Upper lobe of right lung (tissue), 1 donor: ENCODE results near the gene PRR5L. TPM values are rescaled to one million over a fixed set of nuclear protein-coding genes. Genes with fewer than 3 reads are reported as not detected.

ENCODE experiments used
- ATAC-seq: fragments of 200-7000 bp; cut with Tn5 transposase; one replicate; pipeline ENCODE4 v1.9.1; 2020; ENCODE audit warnings: mild to moderate bottlenecking, moderate library complexity
- DNase-seq: peaks from one replicate; pipeline ENCODE4 v3.0.0-alpha.2; 2020
- H3K27ac ChIP-seq: fragments of 200-600 bp; one replicate; pipeline ENCODE4 v1.8.0; 2022
- H3K27me3 ChIP-seq: fragments of 200-600 bp; one replicate; pipeline ENCODE4 v1.8.0; 2022; ENCODE audit warnings: mild to moderate bottlenecking
- H3K36me3 ChIP-seq: fragments of 200-600 bp; one replicate; pipeline ENCODE4 v1.8.0; 2022
- H3K4me1 ChIP-seq: fragments of 200-600 bp; one replicate; pipeline ENCODE4 v1.8.0; 2022
- H3K4me3 ChIP-seq: fragments of 200-600 bp; one replicate; pipeline ENCODE4 v1.8.0; 2022; ENCODE audit warnings: mild to moderate bottlenecking
- H3K9me3 ChIP-seq: fragments of 200-600 bp; one replicate; pipeline ENCODE4 v1.8.0; 2022
- CTCF ChIP-seq: fragments of 200-600 bp; IDR thresholded peaks from one replicate; pipeline ENCODE4 v1.8.0; 2022; ENCODE audit warnings: antibody characterized with exemption
- intact Hi-C: fragments of 100-400 bp; cut with DNase I; formaldehyde crosslinking; loops from one replicate; pipeline ENCODE4 v1.11.0; 2022
- total RNA-seq: library from RNA; stranded (reverse); fragmentation: NEBNext Ultra II Directional; extraction: Animal tissue kit (Norgen Biotek cat#: 25700); gene quantifications from one replicate; pipeline ENCODE4 v1.2.1, GENCODE V29; 2021
- donor health status: DM: no; HTN: yes; CAD: no; lungs with severe emphysema.

The PRR5L gene
- total RNA-seq, 1 donor from 2014 or later = 24.5 TPM

GRCh38 chr11:36467916-36468315, 171.8 kb downstream of the PRR5L start:
- Histone ChIP-seq H3K27ac (no peak overlapping the region), H3K9me3 (no peaks in the 10 kb centered on the region), H3K4me3 (no peak overlapping the region), H3K27me3 (no peaks in the 10 kb centered on the region), H3K36me3 (peaks cover 4% of the 10 kb centered on the region), H3K4me1 (peaks cover 6% of the 10 kb centered on the region)
- intact Hi-C loops = no loop called here
- no peak for TF ChIP-seq CTCF
- ATAC-seq (no peak), DNase-seq (no peak)

DNA sequence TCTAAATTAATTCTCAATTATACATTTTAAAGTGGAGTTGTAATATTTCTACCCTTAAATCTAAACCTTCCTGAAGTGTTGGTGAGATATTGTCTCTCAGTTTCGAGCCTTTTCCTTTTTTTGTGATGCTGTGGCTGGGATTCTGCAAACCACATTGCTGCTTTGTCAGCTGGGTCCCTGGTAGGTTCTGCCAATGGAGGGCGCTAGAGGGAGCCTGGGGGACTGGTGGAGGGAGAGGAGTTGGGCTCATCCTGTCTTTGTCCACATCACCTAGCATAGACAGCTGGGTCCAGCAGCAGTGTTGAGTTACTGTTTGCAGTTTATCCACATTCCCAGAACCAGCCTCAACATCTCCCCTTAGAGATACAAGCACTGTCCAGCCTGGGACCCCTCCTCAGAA, 173.0 kb downstream of the PRR5L start:
- no peak for DNase-seq
- H3K36me3 ChIP-seq = no peaks in the 10 kb centered on the region
- H3K9me3 ChIP-seq = no peaks in the 10 kb centered on the region
- ATAC-seq = no peak
- TF ChIP-seq CTCF = peak; percentile 9
- H3K4me3 ChIP-seq = no peak overlapping the region
- no peak overlapping the region for H3K27ac ChIP-seq
- intact Hi-C loops = no loop called here
- no peaks in the 10 kb centered on the region for H3K27me3 ChIP-seq
- peaks cover 6% of the 10 kb centered on the region for H3K4me1 ChIP-seq

DNA sequence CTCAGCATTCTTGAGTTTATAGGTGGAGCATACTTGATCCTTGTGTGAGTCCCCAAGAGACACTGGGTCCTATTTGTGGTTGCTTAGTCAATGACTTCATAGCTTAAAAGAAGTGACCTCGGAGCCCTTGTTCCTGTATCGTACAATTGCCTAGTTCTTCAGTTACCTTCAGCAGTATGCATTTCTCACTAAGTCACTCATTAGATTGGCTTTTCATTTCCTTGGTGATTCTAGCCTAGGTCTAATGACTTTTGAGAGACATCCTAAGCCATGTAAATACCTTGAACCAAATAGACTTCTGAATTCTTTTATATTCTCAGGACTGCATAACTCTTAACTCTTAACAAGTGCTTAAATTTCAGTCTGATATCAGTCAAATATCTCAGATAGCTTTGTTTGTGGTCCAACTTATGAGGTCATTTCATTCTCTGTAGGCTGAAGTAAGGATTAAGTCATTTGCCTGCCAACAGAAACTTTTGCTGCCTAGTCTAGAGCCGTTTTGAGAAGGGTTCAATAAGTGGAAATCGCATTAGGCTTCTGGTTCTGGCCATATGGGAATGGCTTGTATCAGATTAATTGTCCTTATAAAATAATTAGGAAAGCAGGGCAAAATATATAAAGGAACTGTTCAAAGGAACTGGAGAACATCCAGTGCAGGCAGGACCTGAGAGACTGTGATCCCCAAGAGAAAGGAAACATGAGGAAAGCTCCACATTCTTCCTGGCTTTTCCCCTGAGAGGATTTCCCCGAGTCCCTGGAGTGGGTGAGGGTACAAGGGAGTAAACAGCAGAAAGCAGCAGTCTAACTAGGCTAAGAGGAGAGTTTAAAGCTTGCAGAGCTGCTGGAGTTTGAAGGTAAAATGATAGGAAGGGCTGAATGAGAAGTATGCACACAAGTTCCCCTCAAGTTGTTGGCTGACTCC, 174.1 kb downstream of the PRR5L start:
- ATAC-seq = peak; percentile 52

GRCh38 chr11:36471577-36471976, 175.5 kb downstream of the PRR5L start:
- H3K4me1 ChIP-seq = peaks cover 6% of the 10 kb centered on the region
- H3K36me3 ChIP-seq = no peaks in the 10 kb centered on the region
- no peaks in the 10 kb centered on the region for H3K27me3 ChIP-seq
- TF ChIP-seq CTCF = no peak
- ATAC-seq = peak; percentile 47
- intact Hi-C loops = loop anchor here (10.0 kb wide), 1 partner anchor 177 kb away; the partner anchor contains the start of gene PRR5L
- H3K4me3 ChIP-seq = no peak overlapping the region
- no peaks in the 10 kb centered on the region for H3K9me3 ChIP-seq
- H3K27ac ChIP-seq = no peak overlapping the region
- DNase-seq = no peak

More for the DNA sequence above, 174.1 kb downstream of the PRR5L start:
- H3K27ac ChIP-seq = peak overlapping the region; percentile 32
- no peak overlapping the region for H3K4me3 ChIP-seq
- no peak for DNase-seq
- no peak for TF ChIP-seq CTCF
- no peaks in the 10 kb centered on the region for H3K36me3 ChIP-seq
- intact Hi-C loops = loop anchor here (10.0 kb wide), 1 partner anchor 175 kb away; the partner anchor contains the start of gene PRR5L
- peaks cover 6% of the 10 kb centered on the region for H3K4me1 ChIP-seq
- no peaks in the 10 kb centered on the region for H3K9me3 ChIP-seq
- H3K27me3 ChIP-seq = no peaks in the 10 kb centered on the region

DNA sequence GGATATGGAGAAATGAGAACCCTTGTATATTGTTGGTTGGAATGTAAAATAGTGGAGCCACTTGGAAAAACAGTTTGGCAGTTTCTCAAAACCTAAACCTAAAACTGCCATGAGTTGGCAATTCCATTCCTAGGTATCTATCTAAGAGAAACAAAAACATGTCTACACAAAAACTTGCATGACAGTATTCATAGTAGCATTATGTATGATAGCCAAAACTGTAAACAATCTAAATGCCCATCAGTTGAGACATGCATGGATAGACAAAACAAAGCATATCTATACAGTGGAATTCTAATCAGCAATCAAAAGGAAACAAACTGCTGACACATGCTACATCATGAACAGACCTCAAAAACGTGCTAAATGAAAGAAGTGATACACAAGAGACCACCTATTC, 179.1 kb downstream of the PRR5L start:
- TF ChIP-seq CTCF = no peak
- Histone ChIP-seq H3K27ac (no peak overlapping the region), H3K4me3 (no peak overlapping the region), H3K9me3 (no peaks in the 10 kb centered on the region), H3K27me3 (no peaks in the 10 kb centered on the region), H3K36me3 (no peaks in the 10 kb centered on the region), H3K4me1 (peaks cover 6% of the 10 kb centered on the region)
- ATAC-seq (no peak), DNase-seq (no peak)
- intact Hi-C loops = loop anchor here (10.0 kb wide), 1 partner anchor 180 kb away; the partner anchor contains the start of gene PRR5L
